Epithelial cell of prostate (primary cell): ENCODE results near the gene PDF.
"Not testable (repeated sequence)": the region's sequence is repeated elsewhere in the genome, so short reads cannot be mapped to it uniquely, and the experiment has no call there.

Experiments used
- DNase-seq: peaks from one replicate; pipeline ENCODE4 v3.0.0-alpha.2; 2011; ENCODE audit warnings: low read depth, low spot score
- H3K27ac ChIP-seq: fragments of 450-650 bp; 2 replicates; pipeline ENCODE4 v1.5.1; 2017; ENCODE audit warnings: mild to moderate bottlenecking

Gene PDF

GRCh38 chr16:69330286-69331109, at the start of gene PDF:
Gene PDF, minus strand, starts transcription at chr16:69330588. Its CDS starts 18 bp downstream, at chr16:69330570.
- DNase-seq = peak; percentile 57
- peak within 1 kb of the TSS; percentile 85 for H3K27ac ChIP-seq

GRCh38 chr16:69378760-69379159, 48.4 kb upstream of the PDF start:
- H3K27ac ChIP-seq = no peak overlapping the region

GRCh38 chr16:69378036-69378435, 47.6 kb upstream of the PDF start:
- DNase-seq = no peak
- no peak overlapping the region for H3K27ac ChIP-seq

More at GRCh38 chr16:69378760-69379159, 48.4 kb upstream of the PDF start:
- no peak for DNase-seq

GRCh38 chr16:69376393-69377059, 46.1 kb upstream of the PDF start:
- H3K27ac ChIP-seq = no peak overlapping the region

GRCh38 chr16:69373019-69373418, 42.6 kb upstream of the PDF start:
- DNase-seq = no peak
- no peak overlapping the region for H3K27ac ChIP-seq

More at GRCh38 chr16:69376393-69377059, 46.1 kb upstream of the PDF start:
- DNase-seq = no peak

- H3K27ac ChIP-seq = no peak overlapping the region
- DNase-seq = no peak
These were observed 41.2 kb upstream of the PDF start for GRCh38 chr16:69371564-69371963.

GRCh38 chr16:69368866-69369265, 38.5 kb upstream of the PDF start:
- no peak overlapping the region for H3K27ac ChIP-seq
- no peak for DNase-seq

- H3K27ac ChIP-seq = no peak overlapping the region
These were observed 37.6 kb upstream of the PDF start for GRCh38 chr16:69367980-69368379.

GRCh38 chr16:69366431-69366830, 36.0 kb upstream of the PDF start:
- DNase-seq = no peak

More at GRCh38 chr16:69367980-69368379, 37.6 kb upstream of the PDF start:
- no peak for DNase-seq

GRCh38 chr16:69365901-69366300, 35.5 kb upstream of the PDF start:
- no peak overlapping the region for H3K27ac ChIP-seq
- DNase-seq = no peak

More at GRCh38 chr16:69366431-69366830, 36.0 kb upstream of the PDF start:
- no peak overlapping the region for H3K27ac ChIP-seq

- no peak for DNase-seq
- no peak overlapping the region for H3K27ac ChIP-seq
These were observed 33.7 kb upstream of the PDF start for GRCh38 chr16:69364088-69364487.

GRCh38 chr16:69363281-69363717, 32.9 kb upstream of the PDF start:
- no peak overlapping the region for H3K27ac ChIP-seq
- DNase-seq = no peak

- not testable (repeated sequence) for H3K27ac ChIP-seq, DNase-seq
These were observed 29.7 kb upstream of the PDF start for GRCh38 chr16:69360070-69360469.

GRCh38 chr16:69351309-69352027, 21.1 kb upstream of the PDF start, which contains the start of gene TMED6:
Gene TMED6, minus strand, starts transcription at chr16:69351786. Its CDS starts 33 bp downstream, at chr16:69351753.
- no peak within 1 kb of the TSS for H3K27ac ChIP-seq
- DNase-seq = no peak

GRCh38 chr16:69350536-69351133, 20.2 kb upstream of the PDF start:
- H3K27ac ChIP-seq = no peak overlapping the region
- DNase-seq = no peak

- no peak overlapping the region for H3K27ac ChIP-seq
- no peak for DNase-seq
These were observed 19.1 kb upstream of the PDF start for GRCh38 chr16:69349536-69349935.

- no peak overlapping the region for H3K27ac ChIP-seq
- no peak for DNase-seq
These were observed 17.8 kb upstream of the PDF start for GRCh38 chr16:69348222-69348621.

- DNase-seq = no peak
- no peak overlapping the region for H3K27ac ChIP-seq
These were observed 16.3 kb upstream of the PDF start for GRCh38 chr16:69346683-69347082.

- no peak for DNase-seq
- no peak overlapping the region for H3K27ac ChIP-seq
These were observed 15.5 kb upstream of the PDF start for GRCh38 chr16:69345923-69346322.

- DNase-seq = no peak
- H3K27ac ChIP-seq = no peak overlapping the region
These were observed 13.8 kb upstream of the PDF start for GRCh38 chr16:69344171-69344570.
